SU-DHL-6 (cell line): ENCODE measurements around the gene ACVR2B.

Source experiments
- H2AFZ ChIP-seq: fragments of 200-600 bp; sonication (generic); 2 replicates; pipeline ENCODE4 v1.6.1; 2014; ENCODE audit warnings: low read depth, mild to moderate bottlenecking, moderate library complexity, mixed read lengths, antibody characterized with exemption, low read length; ENCODE audit not compliant: severe bottlenecking
- H3F3A ChIP-seq: fragments of 200-600 bp; shearing (Covaris generic); 2 replicates; pipeline ENCODE4 v1.6.0; 2016; ENCODE audit warnings: antibody characterized with exemption, mild to moderate bottlenecking; ENCODE audit not compliant: insufficient read depth
- H3K27ac ChIP-seq: fragments of 200-600 bp; sonication (generic); 2 replicates; pipeline ENCODE4 v1.5.1; 2016; ENCODE audit warnings: low read depth, mild to moderate bottlenecking, low read length, moderate library complexity, mixed read lengths
- H3K27me3 ChIP-seq: fragments of 200-600 bp; sonication (generic), shearing (Covaris generic); 2 replicates; pipeline ENCODE4 v1.6.0; 2014; ENCODE audit warnings: mild to moderate bottlenecking, low read length
- H3K36me3 ChIP-seq: fragments of 200-600 bp; sonication (generic); 2 replicates; pipeline ENCODE4 v1.6.1; 2014; ENCODE audit warnings: mild to moderate bottlenecking, low read length, mixed read lengths
- H3K4me2 ChIP-seq: fragments of 300-600, 200-600 bp; shearing (Covaris generic), sonication (generic); 2 replicates; pipeline ENCODE4 v1.6.0; 2014; ENCODE audit warnings: low read length, low read depth, mild to moderate bottlenecking; ENCODE audit not compliant: poor library complexity, severe bottlenecking
- H3K4me3 ChIP-seq: fragments of 200-600 bp; sonication (generic); 2 replicates; pipeline ENCODE4 v1.5.1; 2014; ENCODE audit warnings: antibody characterized with exemption, low read length, mild to moderate bottlenecking, mixed read lengths; ENCODE audit not compliant: insufficient read depth, poor library complexity, severe bottlenecking
- H3K79me2 ChIP-seq: fragments of 200-600 bp; sonication (generic); 2 replicates; pipeline ENCODE4 v1.6.1; 2014; ENCODE audit warnings: mild to moderate bottlenecking, low read length, moderate library complexity; ENCODE audit not compliant: insufficient read depth
- H3K9ac ChIP-seq: fragments of 200-600 bp; sonication (generic); 2 replicates; pipeline ENCODE4 v1.7.0; 2014; ENCODE audit warnings: mild to moderate bottlenecking, low read length
- H3K9me2 ChIP-seq: fragments of 200-600 bp; sonication (generic); replicated peaks from 2 replicates; pipeline ENCODE4 v1.6.1; 2014; ENCODE audit warnings: low read length; ENCODE audit not compliant: insufficient read depth
- H3K9me3 ChIP-seq: fragments of 200-600 bp; sonication (generic); 2 replicates; pipeline ENCODE4 v1.6.1; 2014; ENCODE audit warnings: low read length, mixed read lengths; ENCODE audit not compliant: insufficient read depth
- H4K20me1 ChIP-seq: fragments of 200-600 bp; sonication (generic); 2 replicates; pipeline ENCODE4 v1.6.1; 2014; ENCODE audit warnings: low read depth, mild to moderate bottlenecking, antibody characterized with exemption, low read length, moderate library complexity, mixed read lengths
- CTCF ChIP-seq: fragments of 200-600 bp; sonication (generic); IDR thresholded peaks from one replicate; pipeline ENCODE4 v1.5.1; 2017; ENCODE audit warnings: antibody characterized with exemption, mild to moderate bottlenecking, low read length, moderate library complexity; ENCODE audit not compliant: insufficient read depth, poor library complexity, severe bottlenecking
- EZH2phosphoT487 ChIP-seq: fragments of 200-600 bp; sonication (generic), shearing (Covaris generic); conservative IDR thresholded peaks from 2 replicates; pipeline ENCODE4 v1.6.1; 2018; ENCODE audit warnings: mild to moderate bottlenecking, antibody characterized with exemption, low read length, moderate library complexity, mixed read lengths

The ACVR2B gene

GRCh38 chr3:38536671-38537070 lies 83.0 kb downstream of the ACVR2B start:
- TF ChIP-seq EZH2phosphoT487: no peak
- TF ChIP-seq CTCF: no peak
- H4K20me1 ChIP-seq: no peaks in the 10 kb centered on the region
- H3K9me3 ChIP-seq: no peaks in the 10 kb centered on the region
- H3F3A ChIP-seq: no peaks in the 10 kb centered on the region
- H3K27me3 ChIP-seq: no peaks in the 10 kb centered on the region
- no peak overlapping the region for H3K4me2 ChIP-seq
- H3K36me3 ChIP-seq: no peaks in the 10 kb centered on the region
- H3K27ac ChIP-seq: no peak overlapping the region
- H3K4me3 ChIP-seq: no peak overlapping the region
- no peaks in the 10 kb centered on the region for H3K79me2 ChIP-seq
- H3K9me2 ChIP-seq: no peaks in the 10 kb centered on the region
- no peak overlapping the region for H2AFZ ChIP-seq
- H3K9ac ChIP-seq: no peak overlapping the region

GRCh38 chr3:38538773-38539353 lies 85.2 kb downstream of the ACVR2B start:
- H3K9ac ChIP-seq: no peak overlapping the region
- no peaks in the 10 kb centered on the region for H3K9me3 ChIP-seq
- no peak overlapping the region for H2AFZ ChIP-seq
- no peaks in the 10 kb centered on the region for H3K36me3 ChIP-seq
- H3F3A ChIP-seq: no peaks in the 10 kb centered on the region
- no peaks in the 10 kb centered on the region for H3K79me2 ChIP-seq
- H3K27me3 ChIP-seq: no peaks in the 10 kb centered on the region
- no peak overlapping the region for H3K4me2 ChIP-seq
- H3K4me3 ChIP-seq: no peak overlapping the region
- H3K27ac ChIP-seq: no peak overlapping the region
- no peaks in the 10 kb centered on the region for H3K9me2 ChIP-seq
- TF ChIP-seq CTCF (no peak), EZH2phosphoT487 (no peak)
- H4K20me1 ChIP-seq: no peaks in the 10 kb centered on the region

GRCh38 chr3:38541806-38542205 lies 88.1 kb downstream of the ACVR2B start:
- TF ChIP-seq EZH2phosphoT487 (no peak), CTCF (no peak)
- H3K27ac ChIP-seq: no peak overlapping the region
- no peak overlapping the region for H3K4me3 ChIP-seq
- H3K4me2 ChIP-seq: no peak overlapping the region
- no peaks in the 10 kb centered on the region for H3K9me3 ChIP-seq
- H3K79me2 ChIP-seq: no peaks in the 10 kb centered on the region
- H2AFZ ChIP-seq: no peak overlapping the region
- no peaks in the 10 kb centered on the region for H3K9me2 ChIP-seq
- no peaks in the 10 kb centered on the region for H3F3A ChIP-seq
- no peak overlapping the region for H3K9ac ChIP-seq
- H4K20me1 ChIP-seq: no peaks in the 10 kb centered on the region
- no peaks in the 10 kb centered on the region for H3K36me3 ChIP-seq
- H3K27me3 ChIP-seq: no peaks in the 10 kb centered on the region
